ENCODE data around the gene CACNB2. TPM values are rescaled to one million over a fixed set of nuclear protein-coding genes. Genes with fewer than 3 reads are reported as not detected.

Gene CACNB2
- total RNA-seq, 1 donor from 2014 or later: 4.9 TPM

GRCh38 chr10:18549105-18549504 is 408.9 kb downstream of the CACNB2 start:
- Mint-ChIP-seq H3K4me1 (ENCODE audit: low read depth) (no peaks in the 10 kb centered on the region), H3K4me3 (ENCODE audit: low read depth) (no peak overlapping the region), H3K27ac (no peak overlapping the region), H3K36me3 (ENCODE audit: insufficient read depth) (peaks cover 2% of the 10 kb centered on the region), H3K9me3 (ENCODE audit: low read depth) (no peaks in the 10 kb centered on the region), H3K27me3 (no peaks in the 10 kb centered on the region)
- TF ChIP-seq CTCF (IDR thresholded peaks at IDR 0.05; ENCODE audit: unreplicated experiment): no peak
- DNase-seq (ENCODE audit: low spot score, unreplicated experiment): no peak

- Mint-ChIP-seq H3K9me3 (ENCODE audit: low read depth) (no peaks in the 10 kb centered on the region), H3K36me3 (ENCODE audit: insufficient read depth) (peaks cover 2% of the 10 kb centered on the region), H3K4me3 (ENCODE audit: low read depth) (no peak overlapping the region), H3K27me3 (no peaks in the 10 kb centered on the region), H3K27ac (no peak overlapping the region), H3K4me1 (ENCODE audit: low read depth) (no peaks in the 10 kb centered on the region)
- no peak for TF ChIP-seq CTCF (IDR thresholded peaks at IDR 0.05; ENCODE audit: unreplicated experiment)
- DNase-seq (ENCODE audit: low spot score, unreplicated experiment): no peak
Measured at GRCh38 chr10:18551473-18551872, 411.2 kb downstream of the CACNB2 start.

GRCh38 chr10:18554479-18554878 is 414.3 kb downstream of the CACNB2 start:
- Mint-ChIP-seq H3K9me3 (ENCODE audit: low read depth) (no peaks in the 10 kb centered on the region), H3K4me3 (ENCODE audit: low read depth) (no peak overlapping the region), H3K27ac (no peak overlapping the region), H3K27me3 (no peaks in the 10 kb centered on the region), H3K36me3 (ENCODE audit: insufficient read depth) (peaks cover 1% of the 10 kb centered on the region), H3K4me1 (ENCODE audit: low read depth) (no peaks in the 10 kb centered on the region)
- no peak for TF ChIP-seq CTCF (IDR thresholded peaks at IDR 0.05; ENCODE audit: unreplicated experiment)
- DNase-seq (ENCODE audit: low spot score, unreplicated experiment): no peak

GRCh38 chr10:18556522-18557147 is 416.4 kb downstream of the CACNB2 start:
- no peak for TF ChIP-seq CTCF (IDR thresholded peaks at IDR 0.05; ENCODE audit: unreplicated experiment)
- Mint-ChIP-seq H3K4me3 (ENCODE audit: low read depth) (no peak overlapping the region), H3K27me3 (no peaks in the 10 kb centered on the region), H3K36me3 (ENCODE audit: insufficient read depth) (no peaks in the 10 kb centered on the region), H3K9me3 (ENCODE audit: low read depth) (no peaks in the 10 kb centered on the region), H3K27ac (no peak overlapping the region), H3K4me1 (ENCODE audit: low read depth) (no peaks in the 10 kb centered on the region)
- no peak for DNase-seq (ENCODE audit: low spot score, unreplicated experiment)

GRCh38 chr10:18557960-18558359 is 417.7 kb downstream of the CACNB2 start:
- Mint-ChIP-seq H3K27me3 (no peaks in the 10 kb centered on the region), H3K4me1 (ENCODE audit: low read depth) (no peaks in the 10 kb centered on the region), H3K27ac (no peak overlapping the region), H3K4me3 (ENCODE audit: low read depth) (no peak overlapping the region), H3K9me3 (ENCODE audit: low read depth) (no peaks in the 10 kb centered on the region), H3K36me3 (ENCODE audit: insufficient read depth) (no peaks in the 10 kb centered on the region)
- no peak for TF ChIP-seq CTCF (IDR thresholded peaks at IDR 0.05; ENCODE audit: unreplicated experiment)
- DNase-seq (ENCODE audit: low spot score, unreplicated experiment): no peak

Measured in progenitor cell of endocrine pancreas (in vitro differentiated cells).